Measurements from ENCODE around the gene PRR19. TPM values are rescaled to one million over a fixed set of nuclear protein-coding genes. Genes with fewer than 3 reads are reported as not detected.

The PRR19 gene
- total RNA-seq, 2 experiments from 2014 or later, result 0.38 to 0.49 TPM

DNA sequence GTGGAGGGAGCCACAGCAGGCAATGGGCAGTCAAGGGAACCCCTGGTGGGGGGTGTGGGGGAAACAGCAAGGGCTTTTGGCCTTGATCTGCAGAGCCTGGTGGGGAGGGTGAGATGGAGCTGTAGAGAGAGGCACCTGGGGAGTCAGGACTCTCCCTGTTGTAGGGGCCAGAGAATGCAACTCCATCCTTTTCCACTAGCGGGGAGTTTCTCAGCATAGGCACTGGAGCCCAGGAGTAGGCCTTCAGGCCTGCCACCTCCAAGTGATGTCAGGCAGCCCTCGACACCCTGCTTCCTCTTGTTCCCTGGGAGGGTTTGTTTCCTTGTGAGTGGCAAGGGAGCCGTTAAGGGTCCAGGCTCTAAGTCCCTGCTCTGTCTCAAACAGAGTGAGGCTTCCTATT, 48.5 kb downstream of the PRR19 start:
- no peaks in the 10 kb centered on the region for H3K36me3 Mint-ChIP-seq (ENCODE audit: low read depth)
- no peak for ATAC-seq
- no peak for DNase-seq
- H3K27me3 Mint-ChIP-seq, result no peaks in the 10 kb centered on the region
- no peaks in the 10 kb centered on the region for H3K4me1 Mint-ChIP-seq (ENCODE audit: low read depth)
- H3K4me3 Mint-ChIP-seq, result no peak overlapping the region
- intact Hi-C loops (cut with micrococcal nuclease), result no loop called here
- CTCF ChIA-PET, result no interaction called here
- POLR2A ChIA-PET, result no interaction called here
- H3K9me3 Mint-ChIP-seq, result no peaks in the 10 kb centered on the region
- TF ChIP-seq, protein P1, sequence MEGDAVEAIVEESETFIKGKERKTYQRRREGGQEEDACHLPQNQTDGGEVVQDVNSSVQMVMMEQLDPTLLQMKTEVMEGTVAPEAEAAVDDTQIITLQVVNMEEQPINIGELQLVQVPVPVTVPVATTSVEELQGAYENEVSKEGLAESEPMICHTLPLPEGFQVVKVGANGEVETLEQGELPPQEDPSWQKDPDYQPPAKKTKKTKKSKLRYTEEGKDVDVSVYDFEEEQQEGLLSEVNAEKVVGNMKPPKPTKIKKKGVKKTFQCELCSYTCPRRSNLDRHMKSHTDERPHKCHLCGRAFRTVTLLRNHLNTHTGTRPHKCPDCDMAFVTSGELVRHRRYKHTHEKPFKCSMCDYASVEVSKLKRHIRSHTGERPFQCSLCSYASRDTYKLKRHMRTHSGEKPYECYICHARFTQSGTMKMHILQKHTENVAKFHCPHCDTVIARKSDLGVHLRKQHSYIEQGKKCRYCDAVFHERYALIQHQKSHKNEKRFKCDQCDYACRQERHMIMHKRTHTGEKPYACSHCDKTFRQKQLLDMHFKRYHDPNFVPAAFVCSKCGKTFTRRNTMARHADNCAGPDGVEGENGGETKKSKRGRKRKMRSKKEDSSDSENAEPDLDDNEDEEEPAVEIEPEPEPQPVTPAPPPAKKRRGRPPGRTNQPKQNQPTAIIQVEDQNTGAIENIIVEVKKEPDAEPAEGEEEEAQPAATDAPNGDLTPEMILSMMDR (IDR thresholded peaks at IDR 0.05), result no peak
- H3K27ac Mint-ChIP-seq, result no peak overlapping the region

DNA sequence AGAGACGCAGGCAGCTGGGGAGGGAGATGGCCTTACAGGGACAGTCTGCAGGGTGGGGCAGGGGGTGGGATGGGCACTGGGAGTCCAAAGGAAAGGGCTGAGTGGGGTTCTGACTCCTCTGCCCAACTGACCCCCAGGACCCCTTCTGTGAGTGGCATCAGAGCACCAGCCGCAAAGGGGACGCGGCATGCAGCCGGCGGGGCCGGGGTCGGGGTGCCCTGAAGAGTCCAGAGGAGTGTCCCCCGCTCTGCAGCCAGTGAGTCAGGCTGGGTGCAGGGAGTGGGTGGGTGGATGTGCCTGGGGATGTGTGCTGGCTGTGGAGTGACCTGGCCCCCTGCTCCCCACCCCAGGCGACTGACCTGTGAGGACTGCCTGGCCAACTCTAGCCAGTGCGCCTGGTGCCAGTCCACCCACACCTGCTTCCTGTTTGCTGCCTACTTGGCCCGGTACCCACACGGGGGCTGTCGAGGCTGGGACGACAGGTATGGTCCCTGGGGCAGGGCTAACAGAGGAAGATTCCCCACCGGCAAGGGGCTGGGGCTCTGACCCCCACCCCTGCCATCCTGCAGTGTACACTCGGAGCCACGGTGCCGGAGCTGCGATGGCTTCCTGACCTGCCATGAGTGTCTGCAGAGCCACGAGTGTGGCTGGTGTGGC, 49.3 kb downstream of the PRR19 start:
- CTCF ChIA-PET, result no interaction called here
- no peaks in the 10 kb centered on the region for H3K4me1 Mint-ChIP-seq (ENCODE audit: low read depth)
- intact Hi-C loops (cut with micrococcal nuclease), result no loop called here

DNA sequence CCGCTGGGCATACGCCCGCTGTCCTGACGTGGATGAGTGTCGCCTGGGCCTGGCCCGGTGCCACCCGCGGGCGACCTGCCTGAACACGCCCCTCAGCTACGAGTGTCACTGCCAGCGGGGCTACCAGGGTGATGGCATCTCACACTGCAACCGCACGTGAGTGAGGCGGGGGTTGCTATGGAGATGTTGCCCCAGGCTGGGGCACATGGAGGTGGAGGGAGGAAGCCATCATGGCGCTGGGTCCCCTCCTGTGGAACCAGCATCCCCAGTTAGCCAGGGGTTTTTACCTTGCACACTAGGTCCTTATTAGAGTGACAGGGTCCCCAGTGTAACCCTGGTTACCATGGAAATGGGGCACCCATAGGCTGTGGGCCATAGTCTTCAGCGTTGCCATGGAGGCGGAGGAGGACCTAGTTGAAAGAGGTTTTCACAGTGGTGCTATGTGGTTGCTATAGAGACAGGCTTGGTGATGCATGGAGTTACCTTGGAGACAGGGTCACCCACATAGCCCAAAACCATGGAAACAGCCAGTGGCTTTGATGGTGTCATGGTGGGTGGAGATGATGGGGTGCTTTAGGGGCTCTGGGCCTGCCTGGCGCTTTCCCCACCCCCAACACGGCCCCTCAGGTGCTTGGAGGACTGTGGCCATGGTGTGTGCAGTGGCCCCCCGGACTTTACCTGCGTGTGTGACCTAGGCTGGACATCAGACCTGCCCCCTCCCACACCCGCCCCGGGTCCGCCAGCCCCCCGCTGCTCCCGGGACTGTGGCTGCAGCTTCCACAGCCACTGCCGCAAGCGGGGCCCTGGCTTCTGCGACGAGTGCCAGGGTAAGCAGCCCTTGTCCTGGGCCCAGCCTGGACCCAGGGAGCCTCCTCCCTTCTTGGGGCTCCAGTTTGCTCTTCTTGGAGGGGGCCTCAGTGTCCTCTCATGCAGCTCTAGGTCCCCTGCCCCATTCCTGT, 50.6 kb downstream of the PRR19 start:
- Mint-ChIP-seq H3K27me3 (no peaks in the 10 kb centered on the region), H3K4me1 (ENCODE audit: low read depth) (no peaks in the 10 kb centered on the region), H3K27ac (no peak overlapping the region), H3K9me3 (no peaks in the 10 kb centered on the region), H3K36me3 (ENCODE audit: low read depth) (no peaks in the 10 kb centered on the region), H3K4me3 (no peak overlapping the region)
- TF ChIP-seq, protein P1 (IDR thresholded peaks at IDR 0.05), result no peak
- ATAC-seq, result peak; percentile 72
- ChIA-PET POLR2A (no interaction called here), CTCF (no interaction called here)
- intact Hi-C loops (cut with micrococcal nuclease), result no loop called here
- DNase-seq, result peak; percentile 44

More for the DNA sequence above, 49.3 kb downstream of the PRR19 start:
- DNase-seq, result no peak
- ATAC-seq, result no peak
- Mint-ChIP-seq H3K27me3 (no peaks in the 10 kb centered on the region), H3K4me3 (no peak overlapping the region), H3K27ac (no peak overlapping the region), H3K36me3 (ENCODE audit: low read depth) (no peaks in the 10 kb centered on the region), H3K9me3 (no peaks in the 10 kb centered on the region)
- TF ChIP-seq, protein P1 (IDR thresholded peaks at IDR 0.05), result no peak
- POLR2A ChIA-PET, result no interaction called here

DNA sequence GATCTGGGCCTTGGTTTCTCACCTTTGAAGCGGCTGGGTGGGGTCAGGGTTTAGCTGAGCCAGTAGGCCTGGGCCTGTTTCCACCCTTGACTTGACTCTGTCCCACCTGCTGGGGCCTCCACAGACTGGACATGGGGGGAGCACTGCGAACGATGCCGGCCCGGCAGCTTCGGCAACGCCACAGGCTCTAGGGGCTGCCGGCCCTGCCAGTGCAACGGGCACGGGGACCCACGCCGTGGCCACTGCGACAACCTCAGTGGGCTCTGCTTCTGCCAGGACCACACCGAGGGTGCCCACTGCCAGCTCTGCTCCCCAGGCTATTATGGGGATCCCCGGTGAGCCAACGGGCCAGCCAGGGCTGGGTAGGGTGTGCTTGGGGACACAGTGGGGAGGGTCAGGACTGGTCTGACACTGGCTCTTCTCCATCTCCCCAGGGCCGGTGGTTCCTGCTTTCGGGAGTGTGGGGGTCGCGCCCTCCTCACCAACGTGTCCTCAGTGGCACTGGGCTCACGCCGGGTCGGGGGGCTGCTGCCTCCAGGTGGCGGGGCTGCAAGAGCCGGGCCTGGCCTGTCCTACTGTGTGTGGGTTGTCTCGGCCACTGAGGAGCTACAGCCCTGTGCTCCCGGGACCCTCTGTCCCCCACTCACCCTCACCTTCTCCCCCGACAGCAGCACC, 51.5 kb downstream of the PRR19 start:
- no peaks in the 10 kb centered on the region for H3K36me3 Mint-ChIP-seq (ENCODE audit: low read depth)
- ATAC-seq (no peak), DNase-seq (no peak)
- TF ChIP-seq, protein P1 (IDR thresholded peaks at IDR 0.05), result no peak
- no peaks in the 10 kb centered on the region for H3K27me3 Mint-ChIP-seq
- H3K9me3 Mint-ChIP-seq, result no peaks in the 10 kb centered on the region
- POLR2A ChIA-PET, result interaction anchor here (1.9 kb wide), 1 partner anchor 10 kb away, joined by 7 read pairs; no protein-coding TSS in a partner anchor
- intact Hi-C loops (cut with micrococcal nuclease), result no loop called here
- no peak overlapping the region for H3K4me3 Mint-ChIP-seq
- H3K27ac Mint-ChIP-seq, result no peak overlapping the region
- H3K4me1 Mint-ChIP-seq (ENCODE audit: low read depth), result no peaks in the 10 kb centered on the region
- CTCF ChIA-PET, result no interaction called here
